Sigmoid colon (tissue), 7 donors: ENCODE measurements around the gene PKP1. TPM values are rescaled to one million over a fixed set of nuclear protein-coding genes. Genes with fewer than 3 reads are reported as not detected.

ENCODE experiments used
- DNase-seq: peaks from one replicate; pipeline ENCODE4 v3.0.0-alpha.2; 2019
- H3K27ac ChIP-seq, 4 donors: fragments of 200-600 bp; sonication (generic); one replicate each; pipeline ENCODE4 v1.5.1; 2016 to 2019; ENCODE audit warnings: mild to moderate bottlenecking in 1 of 4
- H3K27me3 ChIP-seq, 3 donors: fragments of 200-600 bp; sonication (generic); one replicate each; pipeline ENCODE4 v1.5.1; 2019; ENCODE audit warnings: mild to moderate bottlenecking in 1 of 3
- H3K36me3 ChIP-seq, 4 donors: fragments of 200-600 bp; sonication (generic); one replicate each; pipeline ENCODE4 v1.5.1; 2016 to 2019
- H3K4me1 ChIP-seq, 4 donors: fragments of 200-600 bp; sonication (generic); one replicate each; pipeline ENCODE4 v1.5.1; 2017 to 2019
- H3K4me3 ChIP-seq, 4 donors: fragments of 200-600 bp; sonication (generic); one replicate each; pipeline ENCODE4 v1.5.1; 2017 to 2019; ENCODE audit warnings: mild to moderate bottlenecking in 2 of 4, moderate library complexity in 1 of 4
- H3K9me3 ChIP-seq, 4 donors: fragments of 200-600 bp in 3 of 4; sonication (generic) in 3 of 4; one replicate each; pipeline versions ENCODE4 v1.5.1 to v1.6.1; 2013 to 2019
- CTCF ChIP-seq, 4 experiments: fragments of 450-650 bp in 3 of 4; fragments of 200-600 bp in 1 of 4; IDR thresholded peaks; one replicate each; pipeline ENCODE4 v1.5.1; 2016 to 2019; ENCODE audit warnings: antibody characterized with exemption in 4 of 4, mild to moderate bottlenecking in 3 of 4, moderate library complexity in 2 of 4
- EP300 ChIP-seq, 4 donors: sonication (generic); formaldehyde crosslinking; IDR thresholded peaks; one replicate each; pipeline ENCODE4 v1.6.1; 2017; ENCODE audit warnings: antibody characterized with exemption in 4 of 4
- POLR2A ChIP-seq, 2 donors: fragments of 450-650 bp; IDR thresholded peaks; one replicate each; pipeline ENCODE4 v1.6.1; 2016; ENCODE audit warnings: antibody characterized with exemption in 2 of 2, mild to moderate bottlenecking in 2 of 2, moderate library complexity in 2 of 2
- POLR2AphosphoS5 ChIP-seq, 4 donors: sonication (generic); formaldehyde crosslinking; IDR thresholded peaks; one replicate each; pipeline ENCODE4 v1.6.1; 2017; ENCODE audit warnings: antibody characterized with exemption in 4 of 4
- WGBS, 2 donors: extraction: QIAGEN DNeasy Blood & Tissue Kit; methylation state at CpG; one replicate each; pipeline ENCODE4 v1.1.7; 2013; 5-methylcytosine and 5-hydroxymethylcytosine counted together
- intact Hi-C: fragments of 100-400 bp; cut with DNase I; formaldehyde crosslinking; loops from one replicate; pipeline ENCODE4 v1.15.1; 2023
- polyA plus RNA-seq, 3 donors: library from polyadenylated mRNA; stranded (reverse); fragments of 200-250 nt; gene quantifications; one replicate each; pipeline ENCODE4 v1.2.3, GENCODE V29; 2013
- total RNA-seq, 4 donors: library from RNA; depleted of rRNA; stranded (reverse); fragments of >200 nt; gene quantifications; one replicate each; pipeline ENCODE4 v1.1.0, GENCODE V29; 2016
- donor health status: healthy with polysubstance abuse.
- donor health status: Bipolar disorder and iron deficiency.
- donor health status: healthy.

PKP1 gene
- total and polyA plus RNA-seq, 7 donors: under 0.01 to 0.60 (median 0.16) TPM; not detected in 2

- WGBS, 2 donors: 79 to 82% methylated on average over 4 of the region's 4 CpGs
- H3K4me3 ChIP-seq: no peak overlapping the region
- peak; percentile 19 for DNase-seq
- no peak for TF ChIP-seq POLR2A (IDR thresholded peaks at IDR 0.05)
- no peak for TF ChIP-seq POLR2AphosphoS5 (IDR thresholded peaks at IDR 0.05)
- no peak for TF ChIP-seq EP300 (IDR thresholded peaks at IDR 0.05)
- TF ChIP-seq CTCF (IDR thresholded peaks at IDR 0.05): no peak
- peaks cover 0 to 4% (median 0%) of the 10 kb centered on the region in 4 donors for H3K4me1 ChIP-seq
- H3K9me3 ChIP-seq: no peaks in the 10 kb centered on the region
- H3K36me3 ChIP-seq: no peaks in the 10 kb centered on the region
- no peak overlapping the region for H3K27ac ChIP-seq
- no peaks in the 10 kb centered on the region for H3K27me3 ChIP-seq
- intact Hi-C loops: no loop called here
Observed at GRCh38 chr1:201329801-201330200, 46.5 kb downstream of the PKP1 start.

GRCh38 chr1:201330541-201330940 is 47.2 kb downstream of the PKP1 start:
- H3K27me3 ChIP-seq: no peaks in the 10 kb centered on the region
- TF ChIP-seq EP300 (IDR thresholded peaks at IDR 0.05): no peak
- TF ChIP-seq POLR2AphosphoS5 (IDR thresholded peaks at IDR 0.05): no peak
- TF ChIP-seq CTCF (IDR thresholded peaks at IDR 0.05): no peak
- no peak for TF ChIP-seq POLR2A (IDR thresholded peaks at IDR 0.05)
- DNase-seq: peak; percentile 27
- H3K9me3 ChIP-seq: no peaks in the 10 kb centered on the region
- H3K27ac ChIP-seq: no peak overlapping the region
- intact Hi-C loops: no loop called here
- H3K4me3 ChIP-seq: no peak overlapping the region
- peaks cover 0 to 4% (median 0%) of the 10 kb centered on the region in 4 donors for H3K4me1 ChIP-seq
- 92 to 97% methylated on average over 2 of the region's 2 CpGs for WGBS, 2 donors
- H3K36me3 ChIP-seq: no peaks in the 10 kb centered on the region

- Histone ChIP-seq H3K27ac (no peak overlapping the region), H3K9me3 (no peaks in the 10 kb centered on the region), H3K36me3 (no peaks in the 10 kb centered on the region), H3K27me3 (no peaks in the 10 kb centered on the region), H3K4me3 (no peak overlapping the region), H3K4me1 (peaks cover 0 to 4% (median 0%) of the 10 kb centered on the region in 4 donors)
- intact Hi-C loops: no loop called here
- TF ChIP-seq POLR2A (IDR thresholded peaks at IDR 0.05) (no peak), CTCF (IDR thresholded peaks at IDR 0.05) (no peak), EP300 (IDR thresholded peaks at IDR 0.05) (no peak), POLR2AphosphoS5 (IDR thresholded peaks at IDR 0.05) (no peak)
- 84 to 88% methylated on average over 7 of the region's 7 CpGs for WGBS, 2 donors
- DNase-seq: peak; percentile 35
Observed at GRCh38 chr1:201331166-201331565, 47.9 kb downstream of the PKP1 start.

GRCh38 chr1:201332021-201332420 is 48.7 kb downstream of the PKP1 start:
- DNase-seq: peak; percentile 39

More at GRCh38 chr1:201332021-201332420, 48.7 kb downstream of the PKP1 start:
- Histone ChIP-seq H3K4me3 (no peak overlapping the region), H3K9me3 (no peaks in the 10 kb centered on the region), H3K27ac (no peak overlapping the region), H3K36me3 (no peaks in the 10 kb centered on the region), H3K27me3 (no peaks in the 10 kb centered on the region), H3K4me1 (peaks cover 0 to 4% (median 0%) of the 10 kb centered on the region in 4 donors)
- intact Hi-C loops: no loop called here
- TF ChIP-seq EP300 (IDR thresholded peaks at IDR 0.05): no peak
- no peak for TF ChIP-seq CTCF (IDR thresholded peaks at IDR 0.05)
- TF ChIP-seq POLR2A (IDR thresholded peaks at IDR 0.05): no peak
- TF ChIP-seq POLR2AphosphoS5 (IDR thresholded peaks at IDR 0.05): no peak
- WGBS, 2 donors: 92 to 95% methylated on average over 8 of the region's 8 CpGs
